Mesothelial cell of epicardium (in vitro differentiated cells): ENCODE measurements around the gene PPP1R14D. TPM values are rescaled to one million over a fixed set of nuclear protein-coding genes. Genes with fewer than 3 reads are reported as not detected.

Experiments used
- DNase-seq, 2 experiments: peaks; one replicate each; pipeline ENCODE4 v3.0.0; 2021; ENCODE audit warnings: low spot score in 2 of 2; ENCODE audit not compliant: unreplicated experiment in 2 of 2
- H3K27ac Mint-ChIP-seq: 2 replicates; pipeline ENCODE4 v1.8.0; 2021; ENCODE audit warnings: mixed read lengths
- H3K27me3 Mint-ChIP-seq: 2 replicates; pipeline ENCODE4 v1.8.0; 2021; ENCODE audit warnings: low read depth, mixed read lengths
- H3K36me3 Mint-ChIP-seq: 2 replicates; pipeline ENCODE4 v1.8.0; 2021; ENCODE audit warnings: mixed read lengths
- H3K4me1 Mint-ChIP-seq: 2 replicates; pipeline ENCODE4 v1.8.0; 2021; ENCODE audit warnings: mixed read lengths
- H3K4me3 Mint-ChIP-seq: 2 replicates; pipeline ENCODE4 v1.8.0; 2021; ENCODE audit warnings: mild to moderate bottlenecking, moderate library complexity, mixed read lengths
- H3K9me3 Mint-ChIP-seq: 2 replicates; pipeline ENCODE4 v1.8.0; 2021; ENCODE audit warnings: mixed read lengths
- total RNA-seq: library from RNA; stranded (reverse); gene quantifications from 3 replicates; pipeline ENCODE4 v1.2.1, GENCODE V29; 2021
- TF ChIP-seq, protein P1 (sequence below): fragments of 200-600 bp; sonication (generic); IDR thresholded peaks from one replicate; pipeline ENCODE4 v1.5.0; 2021; ENCODE audit warnings: antibody characterized with exemption; ENCODE audit not compliant: unreplicated experiment

The PPP1R14D gene
- total RNA-seq, 1 donor from 2014 or later, result 1.7 TPM

DNA sequence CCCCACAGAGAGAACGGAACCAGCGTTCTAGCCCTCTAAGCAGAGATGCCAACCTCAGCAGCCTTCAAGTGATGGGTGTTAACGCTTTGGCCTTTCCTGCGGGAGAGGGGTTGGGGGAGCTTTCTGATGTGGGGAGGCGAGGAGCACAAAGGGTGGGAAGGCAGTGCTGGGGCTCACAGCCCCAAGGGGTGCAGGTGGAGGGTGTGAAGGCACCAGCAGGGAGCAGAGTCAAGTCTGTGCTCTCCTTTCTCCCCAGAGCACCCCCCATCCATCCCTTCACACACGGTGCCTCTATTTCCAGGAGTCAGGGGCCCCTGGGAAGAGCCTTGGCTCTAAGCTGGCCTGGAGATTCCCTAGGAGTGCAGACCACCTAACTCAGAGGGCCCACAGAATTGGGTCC lies 54.6 kb downstream of the PPP1R14D start:
- no peak overlapping the region for H3K4me3 Mint-ChIP-seq
- H3K9me3 Mint-ChIP-seq, result no peaks in the 10 kb centered on the region
- DNase-seq, result no peak
- peaks cover 19% of the 10 kb centered on the region for H3K36me3 Mint-ChIP-seq
- no peaks in the 10 kb centered on the region for H3K27me3 Mint-ChIP-seq
- H3K4me1 Mint-ChIP-seq, result peaks cover 12% of the 10 kb centered on the region
- TF ChIP-seq, protein P1, sequence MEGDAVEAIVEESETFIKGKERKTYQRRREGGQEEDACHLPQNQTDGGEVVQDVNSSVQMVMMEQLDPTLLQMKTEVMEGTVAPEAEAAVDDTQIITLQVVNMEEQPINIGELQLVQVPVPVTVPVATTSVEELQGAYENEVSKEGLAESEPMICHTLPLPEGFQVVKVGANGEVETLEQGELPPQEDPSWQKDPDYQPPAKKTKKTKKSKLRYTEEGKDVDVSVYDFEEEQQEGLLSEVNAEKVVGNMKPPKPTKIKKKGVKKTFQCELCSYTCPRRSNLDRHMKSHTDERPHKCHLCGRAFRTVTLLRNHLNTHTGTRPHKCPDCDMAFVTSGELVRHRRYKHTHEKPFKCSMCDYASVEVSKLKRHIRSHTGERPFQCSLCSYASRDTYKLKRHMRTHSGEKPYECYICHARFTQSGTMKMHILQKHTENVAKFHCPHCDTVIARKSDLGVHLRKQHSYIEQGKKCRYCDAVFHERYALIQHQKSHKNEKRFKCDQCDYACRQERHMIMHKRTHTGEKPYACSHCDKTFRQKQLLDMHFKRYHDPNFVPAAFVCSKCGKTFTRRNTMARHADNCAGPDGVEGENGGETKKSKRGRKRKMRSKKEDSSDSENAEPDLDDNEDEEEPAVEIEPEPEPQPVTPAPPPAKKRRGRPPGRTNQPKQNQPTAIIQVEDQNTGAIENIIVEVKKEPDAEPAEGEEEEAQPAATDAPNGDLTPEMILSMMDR, result no peak
- H3K27ac Mint-ChIP-seq, result no peak overlapping the region

DNA sequence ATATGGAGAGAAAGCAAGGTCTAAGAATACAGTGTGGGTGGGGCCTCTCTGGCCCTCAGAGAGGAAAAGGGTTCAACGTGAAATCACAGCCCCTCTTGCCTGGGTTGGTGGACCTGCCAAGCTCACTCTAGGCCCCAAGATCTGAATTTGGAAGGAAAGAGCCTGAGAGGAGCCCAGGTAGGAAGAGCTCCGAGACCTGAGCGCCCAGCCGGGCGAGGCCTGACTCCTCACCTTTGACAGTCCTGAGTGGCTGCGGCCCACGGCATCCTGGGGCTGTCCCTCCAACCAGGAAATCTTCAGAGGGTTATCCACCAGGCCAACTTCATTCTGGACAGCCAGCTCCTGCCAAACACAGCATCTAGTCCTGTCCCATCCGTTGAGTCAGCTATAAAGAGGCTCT lies 55.0 kb downstream of the PPP1R14D start:
- H3K4me1 Mint-ChIP-seq, result peaks cover 16% of the 10 kb centered on the region
- peaks cover 19% of the 10 kb centered on the region for H3K36me3 Mint-ChIP-seq
- no peaks in the 10 kb centered on the region for H3K9me3 Mint-ChIP-seq
- no peak overlapping the region for H3K27ac Mint-ChIP-seq
- DNase-seq, result no peak
- H3K4me3 Mint-ChIP-seq, result no peak overlapping the region
- TF ChIP-seq, protein P1, result no peak
- no peaks in the 10 kb centered on the region for H3K27me3 Mint-ChIP-seq

DNA sequence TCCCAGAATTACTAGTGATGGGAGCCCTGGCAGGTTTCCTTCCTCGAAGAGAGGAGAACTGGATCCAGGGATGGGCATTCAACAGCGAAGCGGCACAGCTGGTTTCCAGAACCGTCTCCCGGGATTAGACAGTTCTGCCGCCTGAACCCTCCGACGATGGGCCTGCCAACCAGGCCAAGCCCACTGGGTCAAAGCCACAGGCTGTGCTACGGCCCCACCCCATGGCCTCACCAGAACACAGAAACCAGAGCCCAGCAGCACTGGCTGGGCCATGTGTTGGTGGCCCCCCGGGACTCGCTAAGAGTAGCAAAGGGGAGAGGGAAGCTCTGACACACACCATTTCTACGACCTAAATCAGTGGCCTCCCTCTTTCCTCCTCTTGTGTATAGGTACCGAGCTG lies 56.5 kb downstream of the PPP1R14D start:
- no peak overlapping the region for H3K4me3 Mint-ChIP-seq
- peaks cover 16% of the 10 kb centered on the region for H3K4me1 Mint-ChIP-seq
- TF ChIP-seq, protein P1, result no peak
- no peaks in the 10 kb centered on the region for H3K9me3 Mint-ChIP-seq
- peaks cover 19% of the 10 kb centered on the region for H3K36me3 Mint-ChIP-seq
- no peaks in the 10 kb centered on the region for H3K27me3 Mint-ChIP-seq
- no peak for DNase-seq
- no peak overlapping the region for H3K27ac Mint-ChIP-seq

DNA sequence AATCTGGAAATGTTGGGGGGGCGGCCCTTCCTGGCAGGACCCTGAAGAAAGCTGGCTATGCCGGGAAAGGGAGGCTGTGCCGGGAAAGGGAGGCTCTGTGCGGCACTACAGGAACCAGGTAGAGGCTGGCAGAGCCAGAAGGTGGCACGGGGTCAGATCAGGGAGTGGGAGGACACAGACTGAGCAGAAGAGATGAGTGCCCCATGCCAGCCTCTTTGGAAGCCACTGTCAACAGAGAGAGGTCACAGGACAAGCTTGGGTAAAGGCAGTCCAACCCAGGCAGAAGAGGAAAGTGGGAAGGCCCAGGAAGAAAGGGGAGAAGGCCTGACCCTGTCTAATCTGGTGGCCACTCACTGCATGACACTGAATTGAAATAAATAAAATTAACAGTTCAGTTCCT lies 57.3 kb downstream of the PPP1R14D start:
- no peak overlapping the region for H3K27ac Mint-ChIP-seq
- H3K27me3 Mint-ChIP-seq, result no peaks in the 10 kb centered on the region
- H3K9me3 Mint-ChIP-seq, result no peaks in the 10 kb centered on the region
- peaks cover 13% of the 10 kb centered on the region for H3K36me3 Mint-ChIP-seq
- DNase-seq, result no peak
- TF ChIP-seq, protein P1, result no peak
- no peak overlapping the region for H3K4me3 Mint-ChIP-seq
- H3K4me1 Mint-ChIP-seq, result peaks cover 18% of the 10 kb centered on the region

DNA sequence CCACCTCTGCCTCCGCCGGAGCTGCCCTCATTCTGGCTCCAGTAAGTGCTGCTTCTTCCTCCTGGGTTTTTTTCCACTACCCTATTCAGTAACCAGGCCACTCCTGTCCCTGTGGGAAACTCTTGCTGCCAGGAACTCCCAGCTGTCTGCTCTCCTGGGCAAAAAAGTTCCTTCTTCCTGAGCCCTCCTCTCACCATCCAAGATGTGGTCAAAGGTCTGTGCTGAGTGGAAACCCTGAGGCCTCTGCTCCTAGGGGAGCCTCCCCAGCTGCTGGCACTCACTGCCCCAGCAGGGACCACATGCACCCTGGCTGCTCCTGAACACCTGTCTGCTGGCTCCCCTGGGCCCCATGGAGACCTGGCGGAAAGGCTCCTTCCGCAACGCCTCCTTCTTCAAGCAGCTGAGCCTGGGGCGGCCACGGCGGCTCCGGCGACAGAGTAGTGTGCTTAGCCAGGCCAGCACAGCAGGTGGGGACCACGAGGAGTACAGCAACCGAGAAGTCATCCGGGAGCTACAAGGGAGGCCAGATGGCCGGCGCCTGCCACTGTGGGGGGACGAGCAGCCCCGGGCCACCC lies 58.3 kb downstream of the PPP1R14D start:
- Mint-ChIP-seq H3K4me1 (peaks cover 28% of the 10 kb centered on the region), H3K27me3 (no peaks in the 10 kb centered on the region), H3K27ac (peak overlapping the region; percentile 92), H3K36me3 (peaks cover 13% of the 10 kb centered on the region), H3K4me3 (no peak overlapping the region), H3K9me3 (no peaks in the 10 kb centered on the region)
- DNase-seq, result no peak
- TF ChIP-seq, protein P1, result no peak
